ENCODE data around the gene ICAM2. TPM values are rescaled to one million over a fixed set of nuclear protein-coding genes. Genes with fewer than 3 reads are reported as not detected.

The ICAM2 gene
- total RNA-seq (ENCODE audit: unreplicated experiment), result not detected
- long read RNA-seq, result 0 reads

GRCh38 chr17:64020056-64020766, at the start of gene ICAM2:
Gene ICAM2, minus strand, starts transcription at chr17:64020633. Its CDS starts 13,942 bp downstream, at chr17:64006691.
- Mint-ChIP-seq H3K4me1 (ENCODE audit: low read depth, unreplicated experiment) (no peaks in the 10 kb centered on the region), H3K27ac (ENCODE audit: unreplicated experiment) (no peak within 1 kb of the TSS), H3K36me3 (ENCODE audit: unreplicated experiment) (peaks cover 5% of the 10 kb centered on the region), H3K27me3 (ENCODE audit: unreplicated experiment) (peaks cover 3% of the 10 kb centered on the region), H3K4me3 (ENCODE audit: unreplicated experiment) (no peak within 1 kb of the TSS), H3K9me3 (ENCODE audit: unreplicated experiment) (peaks cover 4% of the 10 kb centered on the region)
- DNase-seq, result no peak
- TF ChIP-seq CTCF (IDR thresholded peaks at IDR 0.05; ENCODE audit: partially characterized antibody, unreplicated experiment), result no peak

- DNase-seq, result no peak
- Mint-ChIP-seq H3K27me3 (ENCODE audit: unreplicated experiment) (no peaks in the 10 kb centered on the region), H3K9me3 (ENCODE audit: unreplicated experiment) (peaks cover 3% of the 10 kb centered on the region), H3K36me3 (ENCODE audit: unreplicated experiment) (peaks cover 28% of the 10 kb centered on the region), H3K4me1 (ENCODE audit: low read depth, unreplicated experiment) (no peaks in the 10 kb centered on the region), H3K27ac (ENCODE audit: unreplicated experiment) (no peak overlapping the region), H3K4me3 (ENCODE audit: unreplicated experiment) (no peak overlapping the region)
- no peak for TF ChIP-seq CTCF (IDR thresholded peaks at IDR 0.05; ENCODE audit: partially characterized antibody, unreplicated experiment)
These were observed 49.8 kb upstream of the ICAM2 start for GRCh38 chr17:64070213-64070612.

GRCh38 chr17:64069143-64069542, 48.7 kb upstream of the ICAM2 start:
- Mint-ChIP-seq H3K4me3 (ENCODE audit: unreplicated experiment) (no peak overlapping the region), H3K27me3 (ENCODE audit: unreplicated experiment) (no peaks in the 10 kb centered on the region), H3K27ac (ENCODE audit: unreplicated experiment) (no peak overlapping the region), H3K9me3 (ENCODE audit: unreplicated experiment) (peaks cover 6% of the 10 kb centered on the region), H3K36me3 (ENCODE audit: unreplicated experiment) (peaks cover 34% of the 10 kb centered on the region), H3K4me1 (ENCODE audit: low read depth, unreplicated experiment) (no peaks in the 10 kb centered on the region)
- no peak for TF ChIP-seq CTCF (IDR thresholded peaks at IDR 0.05; ENCODE audit: partially characterized antibody, unreplicated experiment)
- DNase-seq, result no peak

GRCh38 chr17:64067657-64068056, 47.2 kb upstream of the ICAM2 start:
- TF ChIP-seq CTCF (IDR thresholded peaks at IDR 0.05; ENCODE audit: partially characterized antibody, unreplicated experiment), result no peak
- Mint-ChIP-seq H3K27me3 (ENCODE audit: unreplicated experiment) (no peaks in the 10 kb centered on the region), H3K27ac (ENCODE audit: unreplicated experiment) (no peak overlapping the region), H3K36me3 (ENCODE audit: unreplicated experiment) (peaks cover 34% of the 10 kb centered on the region), H3K4me3 (ENCODE audit: unreplicated experiment) (no peak overlapping the region), H3K9me3 (ENCODE audit: unreplicated experiment) (peaks cover 6% of the 10 kb centered on the region), H3K4me1 (ENCODE audit: low read depth, unreplicated experiment) (no peaks in the 10 kb centered on the region)
- no peak for DNase-seq

- Mint-ChIP-seq H3K27ac (ENCODE audit: unreplicated experiment) (no peak overlapping the region), H3K36me3 (ENCODE audit: unreplicated experiment) (peaks cover 33% of the 10 kb centered on the region), H3K4me1 (ENCODE audit: low read depth, unreplicated experiment) (no peaks in the 10 kb centered on the region)
These were observed 46.3 kb upstream of the ICAM2 start for GRCh38 chr17:64066716-64067115.

More at GRCh38 chr17:64066716-64067115, 46.3 kb upstream of the ICAM2 start:
- Mint-ChIP-seq H3K9me3 (ENCODE audit: unreplicated experiment) (peaks cover 6% of the 10 kb centered on the region), H3K27me3 (ENCODE audit: unreplicated experiment) (no peaks in the 10 kb centered on the region), H3K4me3 (ENCODE audit: unreplicated experiment) (no peak overlapping the region)
- no peak for TF ChIP-seq CTCF (IDR thresholded peaks at IDR 0.05; ENCODE audit: partially characterized antibody, unreplicated experiment)
- no peak for DNase-seq
